ENCODE data around the gene GGTLC1.
"Not testable (repeated sequence)": the region's sequence is repeated elsewhere in the genome, so short reads cannot be mapped to it uniquely, and the experiment has no call there.

Gene GGTLC1

DNA sequence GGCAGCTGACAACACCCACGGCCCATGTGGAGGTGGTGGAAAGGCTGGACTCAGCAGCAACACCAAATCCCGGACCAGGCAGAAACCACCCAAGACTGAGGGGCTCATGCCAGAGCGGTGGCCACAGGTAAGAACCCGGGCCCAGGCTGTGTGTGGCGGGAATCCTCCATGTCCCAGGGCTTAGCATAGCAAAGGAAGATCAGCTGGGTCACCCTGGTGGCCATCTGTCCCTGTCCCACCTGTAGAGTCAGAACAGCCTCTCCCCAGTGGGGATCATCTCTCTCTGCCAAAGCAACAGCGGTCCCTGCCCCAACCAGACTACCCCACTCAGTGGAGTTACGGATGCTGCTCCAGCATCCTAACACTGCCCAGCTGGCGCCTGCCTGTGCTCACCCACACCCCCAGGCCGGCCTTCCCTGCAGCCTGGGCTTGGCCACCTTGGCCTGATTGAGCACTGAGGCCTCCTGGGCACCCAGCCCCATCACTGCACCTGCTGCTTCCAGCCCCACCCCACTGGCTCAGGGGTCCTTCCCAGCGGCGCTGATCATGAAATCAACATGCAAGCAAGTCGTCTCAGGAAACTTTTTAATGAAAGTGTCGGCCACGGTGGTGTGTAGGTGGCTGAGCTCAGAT lies 5.5 kb upstream of the GGTLC1 start:
- not testable (repeated sequence) for DNase-seq (ENCODE audit: low spot score)

DNA sequence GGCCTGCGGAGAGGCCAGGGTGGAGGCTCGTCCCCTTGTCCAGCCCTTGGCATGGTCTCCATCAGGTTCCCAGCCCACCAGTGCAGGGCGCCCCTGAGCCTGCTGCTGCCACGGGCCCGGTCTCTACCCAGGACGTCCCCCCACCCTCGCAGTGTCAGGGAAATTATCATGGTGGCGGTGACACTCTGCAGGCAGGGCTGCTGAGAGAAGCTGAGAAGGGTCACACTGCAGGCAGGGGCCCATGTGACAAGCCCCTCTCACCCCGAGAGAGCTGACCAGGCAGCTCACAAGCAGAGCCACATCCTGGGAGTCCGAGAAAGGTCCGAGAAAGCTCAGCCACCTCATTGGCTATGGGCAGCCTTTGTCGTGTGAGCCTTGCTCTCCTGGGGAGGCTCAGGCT lies 4.9 kb upstream of the GGTLC1 start:
- not testable (repeated sequence) for DNase-seq (ENCODE audit: low spot score)

DNA sequence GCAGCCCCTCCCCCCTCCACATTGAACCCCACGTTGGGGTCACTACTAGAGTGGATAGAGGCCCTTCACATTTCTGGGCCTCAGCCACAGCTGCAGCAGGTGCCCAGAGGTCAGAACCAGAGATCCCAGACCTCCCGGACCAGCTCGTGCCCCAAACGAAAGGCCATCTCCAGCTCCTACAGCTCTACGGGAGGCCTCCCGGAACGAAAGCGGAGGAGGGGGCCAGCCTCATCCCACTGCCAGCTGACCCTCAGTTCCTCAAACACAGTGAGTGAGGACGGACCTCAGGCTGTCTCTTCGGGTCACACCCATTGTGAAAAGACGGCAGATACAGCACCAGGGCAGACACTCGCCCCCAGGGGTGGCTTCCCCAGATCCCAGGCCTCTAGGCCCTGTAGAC lies 1.7 kb upstream of the GGTLC1 start:
- DNase-seq (ENCODE audit: low spot score), result not testable (repeated sequence)

DNA sequence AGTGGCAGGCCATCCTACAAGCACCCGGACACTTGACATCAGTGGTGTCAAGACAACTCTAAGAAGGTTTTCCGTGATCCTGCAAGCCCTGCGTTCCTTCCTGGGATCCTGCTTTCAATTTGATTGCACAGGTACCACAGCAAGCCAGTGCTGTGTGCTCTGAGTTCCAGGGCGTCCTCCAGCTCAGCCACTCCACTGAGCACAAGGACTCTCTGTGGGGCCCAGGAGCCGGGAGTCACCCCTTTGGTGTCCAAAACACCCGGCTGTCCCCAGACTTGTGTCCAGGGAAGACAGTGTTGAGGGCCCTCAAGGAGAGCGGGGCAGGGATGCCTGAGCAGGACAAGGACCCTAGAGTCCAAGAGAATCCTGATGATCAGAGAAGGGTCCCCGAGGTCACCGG lies 387 bp upstream of the GGTLC1 start:
- DNase-seq (ENCODE audit: low spot score), result not testable (repeated sequence)

DNA sequence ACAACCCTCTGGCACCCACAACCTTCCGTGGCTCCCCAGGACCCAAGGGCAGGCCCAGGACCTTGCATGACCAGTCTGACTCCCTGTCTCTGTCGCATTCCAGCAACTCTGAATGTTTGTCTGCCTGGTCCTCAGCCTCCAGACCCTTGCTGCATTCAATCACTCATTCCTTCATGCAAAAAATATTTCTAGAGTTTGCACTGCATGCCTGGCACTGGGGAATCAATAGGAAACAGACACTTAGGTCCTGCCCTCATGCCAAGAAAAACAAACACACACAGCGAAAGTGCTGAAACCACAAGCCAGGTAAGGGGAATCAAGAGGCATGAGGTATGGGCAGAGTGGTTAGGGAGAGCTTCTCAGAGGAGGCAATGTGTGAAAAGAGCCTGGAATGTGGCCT lies 1.9 kb downstream of the GGTLC1 start:
- DNase-seq (ENCODE audit: low spot score), result not testable (repeated sequence)

DNA sequence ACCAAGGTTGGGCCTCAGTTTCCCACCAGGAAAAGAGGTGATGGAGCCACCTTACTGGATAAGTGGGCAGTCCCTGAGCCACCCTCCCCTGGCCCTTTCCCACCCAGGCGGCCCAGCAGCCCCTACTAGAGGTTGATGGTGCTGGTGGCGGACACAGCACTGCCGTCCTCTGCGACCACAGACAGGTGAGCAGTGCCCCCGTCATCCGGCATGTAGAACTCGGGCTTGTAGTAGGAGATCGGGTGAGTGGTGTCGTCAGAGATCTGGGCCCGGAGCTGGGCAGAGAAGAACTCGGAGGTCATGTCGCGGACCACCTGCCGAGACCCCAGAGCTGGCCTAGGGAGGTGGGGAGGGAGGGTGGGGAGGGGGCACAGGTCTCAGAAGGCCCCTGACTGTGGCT lies 2.3 kb downstream of the GGTLC1 start:
- DNase-seq (ENCODE audit: low spot score), result not testable (repeated sequence)

DNA sequence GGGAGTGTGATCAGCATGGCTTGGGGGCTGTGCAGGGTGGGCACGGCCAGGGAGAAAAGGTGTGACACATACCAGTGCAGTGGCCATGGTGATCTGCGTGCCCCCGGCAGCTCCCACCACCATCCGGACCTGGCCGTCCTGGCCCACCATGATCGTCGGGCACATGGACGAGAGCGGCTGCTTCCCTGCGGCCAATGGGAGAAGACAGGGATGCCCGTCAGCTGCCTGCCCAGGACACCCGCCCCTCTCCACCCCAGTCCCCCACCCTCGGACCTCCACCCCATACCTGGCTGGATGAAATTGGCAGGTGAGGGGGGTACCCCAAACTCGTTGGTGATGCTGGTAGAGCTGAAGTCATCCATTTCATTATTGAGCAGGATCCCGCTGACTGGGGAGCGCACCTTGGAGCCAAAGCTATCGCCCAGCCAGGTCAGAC lies 2.8 kb downstream of the GGTLC1 start:
- not testable (repeated sequence) for DNase-seq (ENCODE audit: low spot score)

DNA sequence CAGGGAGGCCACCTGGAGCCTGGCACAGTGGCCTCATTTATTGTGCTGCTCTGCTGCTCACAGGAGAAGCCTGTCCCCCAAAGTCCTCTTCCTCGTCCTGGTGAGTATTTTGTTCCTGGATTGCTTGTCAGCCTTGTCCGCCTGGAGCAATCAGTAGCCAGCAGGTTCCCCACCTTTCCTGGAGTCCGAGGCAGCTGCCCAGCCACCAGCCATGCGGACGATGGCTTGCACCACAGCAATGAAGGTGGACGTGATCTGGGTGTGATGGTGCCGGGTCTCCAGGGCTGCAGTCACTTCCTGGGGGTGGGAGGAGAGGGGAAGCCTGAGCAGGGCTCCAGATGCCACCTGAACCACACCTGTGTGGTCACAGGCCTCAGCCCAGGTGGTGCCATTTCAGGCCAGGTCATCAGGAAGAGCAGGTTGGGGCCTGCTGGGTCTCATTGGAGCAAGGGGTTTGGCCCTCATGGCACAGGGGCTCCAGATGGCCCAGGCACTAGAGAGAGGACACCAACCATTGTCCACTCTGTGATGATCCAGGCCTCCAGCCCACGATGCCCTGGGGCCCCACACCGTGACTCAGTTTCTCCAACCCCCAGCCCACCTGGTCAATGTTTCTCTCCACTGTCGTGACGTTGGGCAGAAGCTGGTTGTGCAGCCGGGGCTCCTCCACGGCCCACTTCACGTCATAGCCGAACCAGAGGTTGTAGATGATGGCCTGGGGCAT lies 3.4 kb downstream of the GGTLC1 start:
- not testable (repeated sequence) for DNase-seq (ENCODE audit: low spot score)

DNA sequence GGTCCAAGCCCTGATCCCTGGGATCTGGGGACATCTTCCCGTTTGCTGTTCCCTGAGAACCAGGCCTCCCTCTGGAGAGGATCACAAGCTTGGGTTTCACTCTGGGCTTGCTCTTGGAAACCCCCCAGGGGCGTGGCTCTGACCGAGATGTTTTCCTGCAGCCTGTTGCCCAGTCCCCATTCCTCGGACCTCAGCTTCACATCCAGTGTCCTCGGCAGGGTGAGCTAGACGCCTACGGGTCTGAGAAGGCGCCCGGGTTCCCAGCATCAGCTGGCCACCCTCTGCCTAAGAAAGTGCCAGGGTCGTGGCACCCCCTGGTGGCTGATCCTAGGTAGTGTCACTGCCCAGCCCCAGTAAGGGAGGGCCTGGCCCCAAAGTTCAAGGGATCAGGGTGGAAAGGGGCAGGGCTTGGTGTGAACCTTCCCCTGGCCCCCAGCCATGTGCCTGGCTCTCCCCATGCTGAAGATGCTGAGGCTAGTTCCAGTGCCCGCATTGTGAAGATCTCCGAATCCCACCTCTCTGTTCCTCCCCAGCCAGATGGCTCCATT lies 4.0 kb downstream of the GGTLC1 start:
- DNase-seq (ENCODE audit: low spot score), result not testable (repeated sequence)

DNA sequence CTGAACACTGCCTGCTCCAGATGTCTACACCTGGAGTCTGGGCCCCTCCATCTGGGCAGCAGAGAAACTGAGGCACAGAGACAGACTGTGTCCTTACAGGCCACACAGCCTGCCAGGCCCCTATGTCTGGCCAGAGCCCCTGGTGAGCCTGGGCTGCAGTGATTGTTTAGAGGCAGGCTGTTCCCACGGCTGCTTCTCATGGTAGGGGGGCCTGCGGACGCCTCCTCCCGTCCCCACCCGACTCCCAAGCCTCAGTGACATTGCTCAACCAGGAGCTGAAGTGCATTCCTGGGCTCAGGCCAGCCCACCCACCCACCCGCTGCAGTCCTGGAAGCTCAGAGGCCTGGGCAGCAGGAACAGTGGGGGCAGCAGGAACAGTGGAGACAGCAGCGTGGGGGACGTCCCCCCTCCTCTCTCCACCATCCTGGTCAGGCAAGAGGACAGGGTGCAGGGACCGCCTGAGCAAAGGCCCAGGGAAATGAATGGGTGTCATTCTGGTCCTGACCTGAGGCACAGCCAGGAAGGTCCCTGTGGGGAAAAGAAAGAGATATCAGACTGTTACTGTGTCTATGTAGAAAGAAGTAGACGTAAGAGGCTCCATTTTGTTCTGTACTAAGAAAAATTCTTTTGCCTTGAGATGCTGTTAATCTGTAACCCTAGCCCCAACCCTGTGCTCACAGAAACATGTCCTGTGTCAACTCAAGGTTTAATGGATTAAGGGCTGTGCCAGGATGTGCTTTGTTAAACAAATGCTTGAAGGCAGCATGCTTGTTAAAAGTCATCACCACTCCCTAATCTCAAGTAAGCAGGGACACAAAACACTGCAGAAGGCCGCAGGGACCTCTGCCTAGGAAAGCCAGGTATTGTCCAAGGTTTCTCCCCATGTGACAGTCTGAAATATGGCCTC lies 6.2 kb downstream of the GGTLC1 start:
- not testable (repeated sequence) for DNase-seq (ENCODE audit: low spot score)

DNA sequence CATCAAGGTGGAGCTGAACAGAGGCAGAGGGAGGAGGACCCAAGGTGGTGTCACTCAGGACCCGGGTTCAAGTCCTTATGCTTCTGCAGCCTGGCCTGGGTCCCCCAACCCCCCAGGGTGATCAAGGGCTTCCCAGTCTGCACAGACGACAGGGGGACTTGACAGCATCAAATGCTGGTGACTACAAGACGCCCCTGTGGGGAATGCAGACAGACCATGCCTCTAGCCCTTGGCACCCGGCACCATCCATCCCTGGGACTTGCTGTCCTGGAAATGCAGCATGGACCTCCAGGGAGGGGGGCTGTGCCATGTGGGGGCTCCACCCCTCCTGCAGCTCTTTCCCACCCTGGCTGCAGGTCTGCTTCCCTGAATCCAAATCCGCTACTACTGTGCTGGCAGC lies 7.1 kb downstream of the GGTLC1 start:
- not testable (repeated sequence) for DNase-seq (ENCODE audit: low spot score)

DNA sequence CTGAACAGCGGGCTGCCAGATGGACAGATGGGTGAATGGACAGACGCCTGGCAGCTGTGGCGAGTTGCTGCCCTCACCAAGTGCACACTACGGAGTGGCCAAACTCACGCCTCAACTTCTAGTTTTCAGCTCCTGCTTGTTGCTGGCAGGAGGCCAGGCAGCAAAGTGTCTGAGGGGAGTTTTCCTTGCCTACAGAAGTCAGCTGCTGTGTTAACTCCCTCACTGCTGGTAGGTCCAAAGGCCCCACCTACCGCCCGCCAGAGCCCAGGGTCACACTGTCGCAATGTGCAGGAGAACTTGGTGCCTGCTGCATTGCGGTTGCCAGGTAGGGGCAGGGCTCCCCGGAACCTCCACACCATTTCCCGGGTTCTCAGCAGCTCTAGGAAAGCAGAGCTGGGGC lies 7.6 kb downstream of the GGTLC1 start:
- not testable (repeated sequence) for DNase-seq (ENCODE audit: low spot score)

DNA sequence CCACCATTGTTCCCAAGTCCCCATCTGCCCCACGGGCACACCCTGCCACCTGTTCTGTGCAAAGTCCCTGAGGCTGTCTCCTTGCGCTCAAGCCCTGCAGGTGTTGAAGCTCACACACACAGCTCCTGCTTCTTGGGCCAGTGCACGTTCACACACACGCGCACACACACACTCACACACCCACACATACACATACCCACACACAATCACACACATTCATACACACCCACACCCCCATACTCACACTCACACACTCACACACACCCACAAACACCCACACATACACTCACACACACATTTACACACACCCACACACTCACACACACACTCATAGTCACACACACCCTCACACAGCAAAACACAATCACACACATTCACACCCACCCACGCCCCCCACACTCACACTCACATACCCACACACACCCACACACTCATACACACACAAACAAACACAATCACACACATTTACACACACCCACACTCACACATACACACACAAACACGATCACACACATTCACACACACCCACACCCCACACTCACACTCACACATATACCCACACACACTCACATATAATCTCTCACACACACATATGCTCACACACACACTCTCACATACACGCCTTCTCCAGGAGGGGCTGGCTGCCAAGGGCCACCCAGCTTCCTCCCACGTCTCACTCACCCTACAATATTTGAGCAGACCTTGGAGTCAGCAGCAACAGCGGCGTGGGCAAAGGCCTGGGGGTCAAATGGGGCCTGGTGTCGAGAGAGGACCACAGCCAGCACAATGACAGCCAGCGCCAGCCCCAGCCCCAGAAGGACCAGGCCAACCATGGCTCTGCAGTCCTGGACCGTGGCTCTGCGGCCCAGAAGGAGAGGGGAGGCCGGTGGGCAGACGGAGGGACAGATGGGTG lies 8.4 kb downstream of the GGTLC1 start:
- DNase-seq (ENCODE audit: low spot score), result not testable (repeated sequence)

DNA sequence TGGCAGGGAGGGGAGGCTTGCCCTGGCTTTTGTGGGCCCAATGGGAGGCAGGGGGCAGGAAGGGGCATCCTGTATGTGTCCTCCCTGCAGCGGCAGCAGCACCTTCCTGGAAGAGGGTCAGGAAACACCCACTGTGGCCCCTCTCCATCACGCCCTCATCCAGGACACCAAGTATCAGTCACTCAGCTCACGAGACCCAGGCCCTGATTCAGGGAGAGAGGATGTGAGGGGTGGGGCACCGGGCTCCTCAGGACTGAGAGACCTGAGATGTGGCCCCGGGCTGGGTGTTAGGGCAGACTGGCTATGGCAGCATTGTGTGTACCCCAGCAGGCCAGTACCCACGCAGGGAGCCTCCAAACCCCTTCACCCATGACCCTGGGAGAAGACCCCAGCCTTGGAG lies 9.2 kb downstream of the GGTLC1 start:
- not testable (repeated sequence) for DNase-seq (ENCODE audit: low spot score)

DNA sequence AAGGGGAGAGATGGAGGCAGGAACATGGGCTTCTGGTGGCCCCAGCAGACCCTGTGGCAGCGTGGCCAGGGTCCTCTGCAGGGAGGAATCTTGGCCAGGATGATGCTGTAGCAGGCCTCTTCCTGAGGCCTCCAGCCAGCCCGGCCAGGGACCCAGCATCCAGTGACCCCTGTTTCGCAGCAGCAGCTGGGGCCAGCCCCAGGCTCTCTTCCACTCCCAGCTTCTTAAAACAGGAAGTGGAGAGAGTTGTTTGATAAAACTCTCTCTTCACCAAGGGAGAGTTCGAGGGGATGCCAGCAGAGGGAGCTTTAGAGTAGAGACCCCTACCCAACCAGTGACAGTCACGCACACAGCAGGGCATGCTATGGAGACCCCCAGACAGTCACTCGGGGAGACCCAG lies 10.1 kb downstream of the GGTLC1 start:
- DNase-seq (ENCODE audit: low spot score), result not testable (repeated sequence)

DNA sequence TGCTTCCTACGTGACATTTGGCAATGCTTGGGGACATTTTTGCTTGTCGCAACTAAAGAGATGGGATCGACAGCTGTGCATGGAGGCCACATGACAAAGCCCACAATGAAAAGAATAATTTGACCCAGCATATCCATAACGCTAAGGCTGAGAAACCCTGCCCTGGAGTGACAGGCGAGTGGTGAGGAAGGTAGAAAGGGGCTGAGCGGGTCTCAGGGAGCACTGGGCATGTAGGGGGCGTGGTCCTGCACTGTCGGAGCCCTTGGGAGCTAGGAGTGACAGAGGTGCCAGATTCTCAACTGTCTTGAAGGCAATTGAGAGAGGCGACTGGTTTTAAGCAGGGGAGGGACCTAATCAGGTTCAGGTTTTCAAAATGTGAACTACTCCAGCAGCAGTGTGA lies 13.6 kb downstream of the GGTLC1 start:
- no peak for DNase-seq (ENCODE audit: low spot score)

DNA sequence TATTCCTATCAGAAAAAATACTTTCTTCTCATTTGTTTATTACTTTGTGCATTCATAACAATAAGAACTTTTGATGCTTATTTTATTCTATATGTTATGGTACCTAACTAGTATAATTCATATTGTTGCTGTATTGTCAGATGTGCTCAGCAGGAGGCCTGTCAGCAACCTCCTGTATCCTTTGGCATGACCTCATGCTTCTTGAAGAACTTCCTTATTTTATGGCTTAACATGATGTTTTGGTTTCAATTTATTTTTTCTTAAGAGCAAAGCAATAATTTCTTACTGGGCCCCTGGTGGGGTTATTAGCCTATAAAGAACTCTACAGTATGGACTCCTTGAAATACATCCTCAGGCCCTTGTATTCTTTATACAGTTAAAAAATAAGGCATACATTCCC lies 17.3 kb downstream of the GGTLC1 start:
- no peak for DNase-seq (ENCODE audit: low spot score)

DNA sequence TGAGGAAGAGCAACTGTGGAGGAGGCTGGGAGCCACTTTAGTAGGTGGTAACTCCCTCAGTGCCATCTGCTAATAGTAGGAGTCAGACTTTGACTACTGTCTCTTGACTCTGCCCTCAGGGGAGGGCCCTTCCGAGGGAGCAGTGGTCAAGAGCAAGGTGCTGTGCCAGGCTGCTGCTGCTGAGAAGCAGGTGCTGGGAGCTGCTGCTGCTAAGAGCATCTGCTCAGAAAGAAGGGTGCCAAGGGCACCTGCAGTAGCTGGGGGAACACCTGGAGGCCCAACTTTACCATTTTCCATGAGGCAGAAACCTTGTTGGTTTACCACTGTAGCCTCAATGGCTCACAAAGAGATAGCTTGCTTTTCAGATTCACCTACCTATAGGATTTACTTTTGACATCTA lies 18.5 kb downstream of the GGTLC1 start:
- DNase-seq (ENCODE audit: low spot score), result no peak

DNA sequence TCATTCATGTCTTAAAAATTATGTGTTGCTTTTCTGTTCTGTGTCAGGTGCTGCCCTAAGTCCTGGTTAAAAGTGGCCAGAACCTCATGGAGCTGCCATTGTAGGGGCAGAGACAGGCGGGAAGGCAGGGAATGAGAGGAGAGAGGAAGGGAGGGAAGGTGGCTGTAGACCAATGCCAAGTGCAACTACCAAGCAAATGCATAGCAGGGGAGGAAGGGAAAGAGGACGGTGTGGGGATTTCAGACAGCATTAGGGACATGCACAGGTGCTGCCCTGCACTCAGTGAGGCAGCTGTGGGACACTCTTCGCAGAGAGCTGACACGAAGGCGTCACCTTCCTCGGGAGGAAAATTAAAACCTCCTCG lies 21.0 kb downstream of the GGTLC1 start:
- DNase-seq (ENCODE audit: low spot score), result no peak

DNA sequence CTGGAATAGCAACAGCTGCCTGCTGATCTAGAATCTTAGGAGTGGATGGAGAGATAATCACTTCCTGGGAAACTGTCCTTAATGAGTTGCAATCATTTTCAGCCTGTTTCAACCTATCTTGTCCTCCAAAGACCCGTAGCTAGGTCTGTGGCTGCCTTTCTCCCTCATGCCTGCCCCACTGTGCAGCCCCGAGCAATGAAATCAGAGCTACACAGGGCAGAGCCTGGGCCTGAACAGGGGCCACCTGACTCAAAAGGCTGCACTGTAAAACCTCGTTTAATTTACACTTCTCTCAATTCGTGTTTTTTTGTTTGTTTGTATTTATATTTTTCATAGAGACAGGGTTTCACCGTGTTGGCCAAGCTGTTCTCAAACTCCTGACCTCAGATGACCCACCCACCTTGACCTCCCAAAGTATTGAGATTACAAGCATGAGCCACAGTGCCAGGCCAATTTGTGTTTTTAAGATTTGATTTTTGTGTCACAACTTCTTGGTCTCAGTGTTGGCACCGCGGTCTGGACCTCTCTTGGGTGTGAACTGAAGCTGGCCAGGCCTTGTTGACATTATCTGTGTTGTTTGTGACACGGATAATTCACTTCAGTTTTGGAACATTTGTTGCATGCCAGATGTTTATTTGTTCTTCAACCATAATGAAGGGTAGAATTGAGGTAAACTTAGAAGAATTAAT lies 21.5 kb downstream of the GGTLC1 start:
- no peak for DNase-seq (ENCODE audit: low spot score)

DNA sequence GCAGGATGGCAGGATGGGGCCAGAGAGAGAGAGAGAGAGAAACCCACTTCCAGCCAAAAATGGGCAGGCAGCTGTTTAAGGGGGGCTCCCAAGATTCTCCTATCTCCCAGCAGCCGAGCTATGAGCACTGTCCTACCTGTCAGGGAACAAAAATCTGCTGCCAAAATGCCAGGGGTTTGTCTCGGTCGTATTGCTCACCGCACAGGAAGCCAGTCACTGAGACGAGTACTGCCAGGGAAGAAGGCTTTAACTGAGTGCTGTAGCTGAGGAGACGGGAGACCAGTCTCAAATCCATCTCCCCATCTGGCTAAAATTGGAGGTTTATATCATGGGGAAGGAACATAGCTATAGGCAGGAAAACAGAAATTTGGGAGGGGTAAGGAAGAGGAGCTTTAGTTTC lies 22.3 kb downstream of the GGTLC1 start:
- DNase-seq (ENCODE audit: low spot score), result no peak

Measured in AG08396 (cell line).